Neural cell (in vitro differentiated cells): ENCODE data around the gene CACNA1S.

Experiments
- CTCF ChIP-seq: fragments of 450-650 bp; IDR thresholded peaks from 2 replicates; pipeline ENCODE4 v1.5.1; 2014; ENCODE audit warnings: antibody characterized with exemption, mild to moderate bottlenecking, moderate library complexity; ENCODE audit not compliant: poor library complexity, severe bottlenecking
- EP300 ChIP-seq: fragments of 450-650 bp; conservative IDR thresholded peaks from 2 replicates; pipeline ENCODE4 v1.6.1; 2014; ENCODE audit warnings: antibody characterized with exemption, mild to moderate bottlenecking, moderate library complexity; ENCODE audit not compliant: poor library complexity, severe bottlenecking
- EZH2 ChIP-seq: fragments of 200-600, 300-800 bp; shearing (Covaris generic), sonication (generic); IDR thresholded peaks from 2 replicates; pipeline ENCODE4 v1.6.1; 2014; ENCODE audit warnings: antibody characterized with exemption, low read length, borderline replicate concordance, mild to moderate bottlenecking; ENCODE audit not compliant: insufficient read depth, poor library complexity, severe bottlenecking
- MXI1 ChIP-seq: fragments of 450-650 bp; conservative IDR thresholded peaks from 2 replicates; pipeline ENCODE4 v1.6.1; 2014; ENCODE audit warnings: antibody characterized with exemption, mild to moderate bottlenecking; ENCODE audit not compliant: poor library complexity, severe bottlenecking
- POLR2AphosphoS5 ChIP-seq: IDR thresholded peaks from 2 replicates; pipeline ENCODE4 v1.6.1; 2012
- RAD21 ChIP-seq: fragments of 450-650 bp; conservative IDR thresholded peaks from 2 replicates; pipeline ENCODE4 v1.6.1; 2014; ENCODE audit warnings: antibody characterized with exemption, mild to moderate bottlenecking, moderate library complexity
- REST ChIP-seq: IDR thresholded peaks from 2 replicates; pipeline ENCODE4 v1.6.1; 2012; ENCODE audit warnings: borderline replicate concordance
- SMC3 ChIP-seq: fragments of 450-650 bp; conservative IDR thresholded peaks from 2 replicates; pipeline ENCODE4 v1.6.1; 2014; ENCODE audit warnings: antibody characterized with exemption, mild to moderate bottlenecking, moderate library complexity; ENCODE audit not compliant: poor library complexity
- TAF1 ChIP-seq: IDR thresholded peaks from 2 replicates; pipeline ENCODE4 v1.6.1; 2012; ENCODE audit warnings: low read depth

- no peak for TF ChIP-seq EP300
- no peak for TF ChIP-seq EZH2
- no peak for TF ChIP-seq CTCF
- no peak for TF ChIP-seq REST
- no peak for TF ChIP-seq POLR2AphosphoS5
- TF ChIP-seq RAD21, result no peak
- TF ChIP-seq TAF1, result no peak
- TF ChIP-seq MXI1, result no peak
- TF ChIP-seq SMC3, result no peak
Measured at GRCh38 chr1:201140941-201141260, 28.7 kb upstream of the CACNA1S start.
